K562 (cell line): ENCODE measurements around the gene USP2. TPM values are rescaled to one million over a fixed set of nuclear protein-coding genes. Genes with fewer than 3 reads are reported as not detected.

ENCODE experiments used
- ADNP ChIP-seq: fragments of 200-800 bp; sonication (Bioruptor generic); IDR thresholded peaks from 2 replicates; pipeline ENCODE4 v1.6.1; 2016; ENCODE audit warnings: missing genetic modification characterization, missing compliant biosample characterization
- ATF7 ChIP-seq: fragments of 450-650 bp; IDR thresholded peaks from 2 replicates; pipeline ENCODE4 v1.7.1; 2014; ENCODE audit warnings: mild to moderate bottlenecking, moderate library complexity
- CHD1 ChIP-seq: fragments of 200-600 bp; sonication (generic); IDR thresholded peaks from one replicate; pipeline ENCODE4 v1.6.1; 2012; ENCODE audit warnings: mild to moderate bottlenecking, moderate library complexity, low read length, inconsistent platforms
- FOSL1 ChIP-seq: fragments of 200-800 bp; sonication (Bioruptor generic); conservative IDR thresholded peaks from 2 replicates; pipeline ENCODE4 v1.6.1; 2016; ENCODE audit warnings: missing genetic modification characterization, missing compliant biosample characterization
- FOXA3 ChIP-seq, 2 experiments: fragments of 450-650 bp in 1 of 2; sonication (generic) in 1 of 2; formaldehyde crosslinking; IDR thresholded peaks in 1 of 2; conservative IDR thresholded peaks in 1 of 2; 2 replicates each; pipeline versions ENCODE4 v1.4.0 to v1.8.0; 2020 to 2022; ENCODE audit warnings: mild to moderate bottlenecking in 2 of 2, missing genetic modification reagents in 1 of 2
- FOXM1 ChIP-seq, 2 experiments: fragments of 450-650 bp in 1 of 2; sonication (generic) in 1 of 2; formaldehyde crosslinking in 1 of 2; IDR thresholded peaks; 2 replicates each; pipeline versions ENCODE4 v1.6.1 to v1.9.0; 2017 to 2022; ENCODE audit warnings: low read depth in 2 of 2, mild to moderate bottlenecking in 2 of 2, missing genetic modification reagents in 1 of 2, moderate library complexity in 1 of 2
- HCFC1 ChIP-seq: IDR thresholded peaks from 2 replicates; pipeline ENCODE4 v1.6.1; 2012; ENCODE audit warnings: low read depth, low read length, improper control_type of control experiment
- HDAC1 ChIP-seq, 2 experiments: fragments of 450-650 bp; IDR thresholded peaks; 2 replicates each; pipeline ENCODE4 v1.6.1; 2016 to 2017; ENCODE audit warnings: inconsistent platforms in 1 of 2, mild to moderate bottlenecking in 1 of 2, moderate library complexity in 1 of 2
- JUNB ChIP-seq: fragments of 450-650 bp; formaldehyde crosslinking; conservative IDR thresholded peaks from 2 replicates; pipeline ENCODE4 v1.4.0; 2020; ENCODE audit warnings: mild to moderate bottlenecking
- KLF16 ChIP-seq: IDR thresholded peaks from 2 replicates; pipeline ENCODE4 v1.6.1; 2016; ENCODE audit warnings: antibody characterized with exemption
- MAFF ChIP-seq: IDR thresholded peaks from 2 replicates; pipeline ENCODE4 v1.6.1; 2012; ENCODE audit warnings: low read length, improper control_type of control experiment
- MAFG ChIP-seq: fragments of 450-650 bp; conservative IDR thresholded peaks from 2 replicates; pipeline ENCODE4 v1.6.1; 2016; ENCODE audit warnings: missing genetic modification characterization, missing compliant biosample characterization
- MYC ChIP-seq, 2 experiments: fragments of 250-450 bp in 1 of 2; sonication (Bioruptor Pico) in 1 of 2; IDR thresholded peaks; 2 replicates each; pipeline versions ENCODE4 v1.5.1 to v1.6.1; 2012 to 2021; ENCODE audit warnings: low read depth in 2 of 2, borderline replicate concordance in 1 of 2, improper control_type of control experiment in 1 of 2, low read length in 1 of 2, mild to moderate bottlenecking in 1 of 2, moderate library complexity in 1 of 2
- NFRKB ChIP-seq: fragments of 450-650 bp; IDR thresholded peaks from 2 replicates; pipeline ENCODE4 v1.6.1; 2016; ENCODE audit warnings: low read depth
- POLR2A ChIP-seq: fragments of 450-650 bp; conservative IDR thresholded peaks from 2 replicates; pipeline ENCODE4 v1.6.1; 2016
- POLR2G ChIP-seq: fragments of 200-400 bp; formaldehyde crosslinking; IDR thresholded peaks from 2 replicates; pipeline ENCODE4 v1.6.1; 2017; ENCODE audit warnings: low read depth, mild to moderate bottlenecking, antibody characterized with exemption, low read length, moderate library complexity
- TAL1 ChIP-seq: fragments of 450-650 bp; IDR thresholded peaks from 2 replicates; pipeline ENCODE4 v1.6.1; 2016; ENCODE audit warnings: mild to moderate bottlenecking
- TSC22D4 ChIP-seq: fragments of 450-650 bp; IDR thresholded peaks from 2 replicates; pipeline ENCODE4 v1.6.1; 2016; ENCODE audit warnings: missing genetic modification characterization, missing biosample characterization, control low read depth
- ZNF143 ChIP-seq: sonication (generic); formaldehyde crosslinking; IDR thresholded peaks from 2 replicates; pipeline ENCODE4 v1.9.0; 2022; ENCODE audit warnings: mild to moderate bottlenecking, missing genetic modification reagents
- ZNF263 ChIP-seq: sonication (generic); formaldehyde crosslinking; IDR thresholded peaks from 2 replicates; pipeline ENCODE4 v1.8.0; 2022; ENCODE audit warnings: mild to moderate bottlenecking, missing genetic modification reagents, borderline replicate concordance
- ZNF785 ChIP-seq: fragments of 250-450 bp; sonication (Bioruptor Pico); IDR thresholded peaks from 2 replicates; pipeline ENCODE4 v1.4.0; 2020; ENCODE audit warnings: mild to moderate bottlenecking
- polyA plus RNA-seq, 8 experiments: library from polyadenylated mRNA; depleted of rRNA in 4 of 8; stranded (reverse) in 5 of 8; unstranded in 3 of 8; fragments of >200 nt; fragmentation: Nextera tagmentation in 2 of 8; fragmentation: Illumina TruSeq in 1 of 8; extraction: Ambion mirVana in 2 of 8; extraction: Trizol in 1 of 8; gene quantifications; 2 replicates each; pipeline versions ENCODE4 v1.2.1 to v1.2.3, GENCODE V29; 2011 to 2014; ENCODE audit warnings: inconsistent platforms in 1 of 8, missing spikeins in 1 of 8
- total RNA-seq, 7 experiments: library from RNA; depleted of rRNA in 6 of 7; stranded (reverse); fragments of >200 nt in 6 of 7; fragmentation: Illumina TruSeq in 2 of 7; extraction: Trizol in 2 of 7; gene quantifications; 2 replicates each; pipeline versions ENCODE4 v1.2.1 to v1.2.3, GENCODE V29; 2011 to 2021; ENCODE audit warnings: low replicate concordance in 1 of 7
- TF ChIP-seq, protein P1 (sequence below): fragments of 450-650 bp; conservative IDR thresholded peaks from 2 replicates; pipeline ENCODE4 v1.6.1; 2016; ENCODE audit warnings: missing genetic modification characterization, low read depth, mild to moderate bottlenecking, missing compliant biosample characterization, moderate library complexity
- TF ChIP-seq, protein P2 (sequence below): conservative IDR thresholded peaks from 2 replicates; pipeline ENCODE4 v1.6.1; 2011; ENCODE audit warnings: low read depth, mild to moderate bottlenecking, low read length; ENCODE audit not compliant: control insufficient read depth
- TF ChIP-seq, protein P3 (sequence below): fragments of 250-450 bp; sonication (Bioruptor Pico); IDR thresholded peaks from 2 replicates; pipeline ENCODE4 v1.8.0; 2021; ENCODE audit warnings: mild to moderate bottlenecking, moderate library complexity

Gene USP2
- total and polyA plus RNA-seq, 9 of the 15 experiments (the other 6 are each of a cell fraction or from before 2014, with no cell fraction given) = 2.8 to 16.9 (median 3.9) TPM

DNA sequence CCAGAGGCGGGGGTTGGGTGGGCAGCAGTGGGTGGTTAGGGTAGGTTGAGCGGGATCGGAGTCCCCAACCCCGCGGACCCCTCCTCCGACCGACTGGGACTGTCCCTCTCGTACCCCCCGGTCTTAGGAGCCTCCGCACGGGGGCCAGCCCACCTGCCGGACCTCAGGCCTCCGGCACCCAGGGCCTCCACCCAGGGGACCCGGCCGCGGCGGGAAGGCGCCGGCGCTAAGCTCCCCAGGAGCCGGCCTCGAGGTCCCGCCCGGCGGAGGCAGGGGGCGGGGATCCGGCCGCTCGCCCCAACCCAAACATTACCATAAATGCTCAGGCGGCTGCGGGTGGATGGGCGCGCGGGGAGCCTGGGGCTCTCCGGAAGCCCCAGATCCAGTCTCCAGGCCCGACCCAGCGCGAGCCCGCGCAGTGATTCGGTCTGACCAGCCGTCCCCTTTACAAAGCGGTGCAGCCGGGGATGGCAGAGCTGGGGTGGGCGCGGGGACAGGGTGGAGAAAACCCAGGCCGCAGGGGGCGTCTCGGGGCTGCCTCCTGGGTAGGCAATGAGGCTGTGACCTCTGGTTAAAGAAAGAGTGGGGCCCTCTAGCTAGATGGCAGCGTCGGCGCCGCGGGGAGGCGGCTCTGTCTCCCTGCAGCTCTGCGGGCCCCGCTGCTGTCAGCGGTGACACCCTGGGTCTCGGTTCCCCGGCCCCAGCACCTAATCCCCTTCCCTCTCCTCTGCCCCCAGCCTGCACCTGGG is 60.5 kb downstream of the USP2 start (continued):
- TF ChIP-seq FOXM1 (IDR thresholded peaks at IDR 0.05; ENCODE audit: low read depth) (no peak), FOXM1 (CRISPR knock-in tag; IDR thresholded peaks at IDR 0.05; ENCODE audit: low read depth) (no peak; the same call in 1 of the 2 replicates), FOSL1 (no peak), HDAC1 (IDR thresholded peaks at IDR 0.05) (no peak; a peak in 1 of 4 replicates), JUNB (CRISPR knock-in tag) (no peak), CHD1 (peak; percentile 25), ADNP (no peak), ATF7 (0 out of 2 replicates have a peak, but pooled peaks have one; percentile 30), TSC22D4 (tag) (no peak), MAFG (tag) (no peak), HCFC1 (no peak), NFRKB (peak; percentile 22), ZNF263 (peak; percentile 73; the same call in 1 of the 2 replicates), MAFF (no peak), ZNF785 (no peak), POLR2A (peak; percentile 84), POLR2G (peak; percentile 95), KLF16 (no peak), ZNF143 (CRISPR knock-in tag) (no peak), TAL1 (no peak), FOXA3 (CRISPR knock-in tag; conservative IDR thresholded peaks at IDR 0.05 in 1 of 2, IDR thresholded peaks at IDR 0.05 in 1 of 2) (no peak), MYC (IDR thresholded peaks at IDR 0.05; ENCODE audit: low read depth, low read length) (peak; percentile 33), MYC (CRISPR knock-in tag; IDR thresholded peaks at IDR 0.05; ENCODE audit: borderline replicate concordance, low read depth) (no peak)
- TF ChIP-seq, protein P1, sequence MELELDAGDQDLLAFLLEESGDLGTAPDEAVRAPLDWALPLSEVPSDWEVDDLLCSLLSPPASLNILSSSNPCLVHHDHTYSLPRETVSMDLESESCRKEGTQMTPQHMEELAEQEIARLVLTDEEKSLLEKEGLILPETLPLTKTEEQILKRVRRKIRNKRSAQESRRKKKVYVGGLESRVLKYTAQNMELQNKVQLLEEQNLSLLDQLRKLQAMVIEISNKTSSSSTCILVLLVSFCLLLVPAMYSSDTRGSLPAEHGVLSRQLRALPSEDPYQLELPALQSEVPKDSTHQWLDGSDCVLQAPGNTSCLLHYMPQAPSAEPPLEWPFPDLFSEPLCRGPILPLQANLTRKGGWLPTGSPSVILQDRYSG (tag) = no peak
- TF ChIP-seq, protein P2, sequence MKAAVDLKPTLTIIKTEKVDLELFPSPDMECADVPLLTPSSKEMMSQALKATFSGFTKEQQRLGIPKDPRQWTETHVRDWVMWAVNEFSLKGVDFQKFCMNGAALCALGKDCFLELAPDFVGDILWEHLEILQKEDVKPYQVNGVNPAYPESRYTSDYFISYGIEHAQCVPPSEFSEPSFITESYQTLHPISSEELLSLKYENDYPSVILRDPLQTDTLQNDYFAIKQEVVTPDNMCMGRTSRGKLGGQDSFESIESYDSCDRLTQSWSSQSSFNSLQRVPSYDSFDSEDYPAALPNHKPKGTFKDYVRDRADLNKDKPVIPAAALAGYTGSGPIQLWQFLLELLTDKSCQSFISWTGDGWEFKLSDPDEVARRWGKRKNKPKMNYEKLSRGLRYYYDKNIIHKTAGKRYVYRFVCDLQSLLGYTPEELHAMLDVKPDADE = peak; percentile 61; the same call in 1 of the 2 replicates
- TF ChIP-seq, protein P3, sequence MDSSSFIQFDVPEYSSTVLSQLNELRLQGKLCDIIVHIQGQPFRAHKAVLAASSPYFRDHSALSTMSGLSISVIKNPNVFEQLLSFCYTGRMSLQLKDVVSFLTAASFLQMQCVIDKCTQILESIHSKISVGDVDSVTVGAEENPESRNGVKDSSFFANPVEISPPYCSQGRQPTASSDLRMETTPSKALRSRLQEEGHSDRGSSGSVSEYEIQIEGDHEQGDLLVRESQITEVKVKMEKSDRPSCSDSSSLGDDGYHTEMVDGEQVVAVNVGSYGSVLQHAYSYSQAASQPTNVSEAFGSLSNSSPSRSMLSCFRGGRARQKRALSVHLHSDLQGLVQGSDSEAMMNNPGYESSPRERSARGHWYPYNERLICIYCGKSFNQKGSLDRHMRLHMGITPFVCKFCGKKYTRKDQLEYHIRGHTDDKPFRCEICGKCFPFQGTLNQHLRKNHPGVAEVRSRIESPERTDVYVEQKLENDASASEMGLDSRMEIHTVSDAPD = no peak
